ENCODE measurements around the gene ACP3.
"Not testable (repeated sequence)": the region's sequence is repeated elsewhere in the genome, so short reads cannot be mapped to it uniquely, and the experiment has no call there.

Gene ACP3

GRCh38 chr3:132368515-132368914, 51.3 kb downstream of the ACP3 start:
- no peak for DNase-seq

GRCh38 chr3:132368962-132369361, 51.8 kb downstream of the ACP3 start:
- no peak for DNase-seq

GRCh38 chr3:132376945-132377354, 59.7 kb downstream of the ACP3 start:
- not testable (repeated sequence) for DNase-seq

- DNase-seq: no peak
Measured at GRCh38 chr3:132378048-132378762, 61.0 kb downstream of the ACP3 start.

GRCh38 chr3:132378846-132379245, 61.6 kb downstream of the ACP3 start:
- DNase-seq: no peak

- DNase-seq: no peak
Measured at GRCh38 chr3:132380920-132381319, 63.7 kb downstream of the ACP3 start.

GRCh38 chr3:132381348-132381944, 64.2 kb downstream of the ACP3 start:
- DNase-seq: no peak

- DNase-seq: no peak
Measured at GRCh38 chr3:132382267-132382666, 65.1 kb downstream of the ACP3 start.

- DNase-seq: no peak
Measured at GRCh38 chr3:132382688-132383194, 65.5 kb downstream of the ACP3 start.

GRCh38 chr3:132386259-132386658, 69.1 kb downstream of the ACP3 start:
- no peak for DNase-seq

GRCh38 chr3:132392675-132393074, 75.5 kb downstream of the ACP3 start:
- not testable (repeated sequence) for DNase-seq

GRCh38 chr3:132394320-132394719, 77.1 kb downstream of the ACP3 start:
- no peak for DNase-seq

- no peak for DNase-seq
Measured at GRCh38 chr3:132395126-132395525, 77.9 kb downstream of the ACP3 start.

- no peak for DNase-seq
Measured at GRCh38 chr3:132396255-132396654, 79.0 kb downstream of the ACP3 start.

- not testable (repeated sequence) for DNase-seq
Measured at GRCh38 chr3:132396776-132397175, 79.6 kb downstream of the ACP3 start.

- peak in 2 of 14 donors; percentile 14 to 16 for DNase-seq
Measured at GRCh38 chr3:132399054-132399929, 82.1 kb downstream of the ACP3 start.

- no peak for DNase-seq
Measured at GRCh38 chr3:132401255-132401654, 84.0 kb downstream of the ACP3 start.

- no peak for DNase-seq
Measured at GRCh38 chr3:132404276-132404675, 87.1 kb downstream of the ACP3 start.

- no peak for DNase-seq
Measured at GRCh38 chr3:132405188-132405587, 88.0 kb downstream of the ACP3 start.

GRCh38 chr3:132405609-132406299, 88.5 kb downstream of the ACP3 start:
- DNase-seq: no peak

- no peak for DNase-seq
Measured at GRCh38 chr3:132406587-132406986, 89.4 kb downstream of the ACP3 start.

- no peak for DNase-seq
Measured at GRCh38 chr3:132407025-132407424, 89.8 kb downstream of the ACP3 start.
